Activated T-cell treated with anti-CD3 and anti-CD28 coated beads for 24 hours (primary cell): ENCODE results near the gene DLX2.

ENCODE experiments used
- DNase-seq: peaks from one replicate; pipeline ENCODE4 v3.0.0-alpha.2; 2020; ENCODE audit warnings: low read depth

DLX2 gene

DNA sequence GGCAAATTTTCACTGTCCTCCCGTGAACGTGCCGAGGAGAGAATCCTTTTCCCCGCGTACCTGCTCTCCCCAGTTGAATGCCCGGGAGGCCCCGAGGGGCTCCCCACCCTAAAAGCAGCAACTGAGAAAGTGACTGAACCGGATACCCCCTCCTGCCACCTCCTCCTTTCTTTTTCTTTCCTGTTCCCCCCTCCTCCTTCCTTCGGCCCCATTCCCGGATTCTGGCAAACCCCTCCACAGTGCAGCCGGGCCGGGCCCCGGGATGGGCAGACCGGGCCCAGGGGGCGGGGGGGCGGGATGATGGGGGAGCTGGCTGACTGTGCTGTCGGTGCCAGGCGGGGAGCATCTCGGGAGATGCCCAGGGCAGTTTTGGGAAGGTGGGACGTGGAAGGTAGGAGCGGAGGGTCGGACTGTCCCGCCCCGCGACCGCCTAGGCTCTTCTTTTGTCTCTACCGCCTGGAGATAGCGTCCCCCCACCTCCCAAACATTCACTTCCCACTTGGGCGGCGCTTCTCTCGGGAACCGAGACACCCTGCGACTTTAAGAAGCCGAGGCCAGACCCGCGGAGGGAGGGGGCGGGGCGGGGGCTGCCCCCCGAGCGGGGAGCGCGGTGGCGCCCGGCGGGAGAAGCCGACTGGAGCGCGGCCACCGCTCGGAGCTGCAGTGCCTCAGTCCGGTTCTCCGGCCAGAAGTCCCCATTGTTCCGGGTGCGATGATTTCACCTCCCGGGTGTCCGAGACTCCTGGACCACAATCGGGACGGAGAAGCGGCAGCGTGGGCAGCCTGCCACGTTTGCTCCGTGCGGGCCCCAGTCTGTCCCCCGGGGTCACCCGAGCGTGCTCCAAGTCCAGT is 8.2 kb downstream of the DLX2 start:
- no peak for DNase-seq

GRCh38 chr2:172093416-172094293 is 9.0 kb downstream of the DLX2 start:
- DNase-seq, result no peak

DNA sequence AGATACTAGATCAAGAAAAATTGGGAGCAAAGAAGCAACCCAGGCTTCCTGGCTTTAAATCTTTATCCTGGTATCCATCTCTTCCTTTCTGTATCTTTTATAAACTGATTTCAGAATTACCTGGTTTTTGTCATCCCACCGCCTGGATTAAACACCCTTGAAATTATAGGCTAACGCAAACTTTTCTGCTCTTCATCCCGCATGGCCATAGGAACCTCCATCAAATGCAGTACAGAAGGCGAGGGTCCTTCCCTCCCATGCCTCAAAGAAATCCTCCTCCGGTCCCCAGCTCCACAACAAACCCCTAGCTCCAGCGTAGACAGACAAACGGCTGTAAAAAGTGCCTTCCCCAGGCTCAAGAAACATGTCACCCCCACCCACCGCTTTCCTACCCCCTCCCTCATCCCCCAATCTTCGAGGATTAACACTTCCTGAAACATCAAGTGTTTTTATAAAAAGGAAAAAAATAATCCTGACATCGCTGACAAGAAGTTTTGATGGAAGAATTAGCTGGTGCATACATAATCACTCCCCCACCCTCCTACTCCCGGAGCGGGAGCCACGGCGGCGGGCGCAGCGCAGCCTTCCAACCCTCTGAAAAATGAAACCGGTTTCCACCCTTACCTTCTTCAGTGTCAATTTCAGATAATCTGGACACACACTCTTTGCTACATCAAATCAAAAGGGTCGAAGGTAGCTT is 9.8 kb downstream of the DLX2 start:
- DNase-seq, result no peak

- no peak for DNase-seq
Measured at GRCh38 chr2:172091761-172092566, 10.7 kb downstream of the DLX2 start.

DNA sequence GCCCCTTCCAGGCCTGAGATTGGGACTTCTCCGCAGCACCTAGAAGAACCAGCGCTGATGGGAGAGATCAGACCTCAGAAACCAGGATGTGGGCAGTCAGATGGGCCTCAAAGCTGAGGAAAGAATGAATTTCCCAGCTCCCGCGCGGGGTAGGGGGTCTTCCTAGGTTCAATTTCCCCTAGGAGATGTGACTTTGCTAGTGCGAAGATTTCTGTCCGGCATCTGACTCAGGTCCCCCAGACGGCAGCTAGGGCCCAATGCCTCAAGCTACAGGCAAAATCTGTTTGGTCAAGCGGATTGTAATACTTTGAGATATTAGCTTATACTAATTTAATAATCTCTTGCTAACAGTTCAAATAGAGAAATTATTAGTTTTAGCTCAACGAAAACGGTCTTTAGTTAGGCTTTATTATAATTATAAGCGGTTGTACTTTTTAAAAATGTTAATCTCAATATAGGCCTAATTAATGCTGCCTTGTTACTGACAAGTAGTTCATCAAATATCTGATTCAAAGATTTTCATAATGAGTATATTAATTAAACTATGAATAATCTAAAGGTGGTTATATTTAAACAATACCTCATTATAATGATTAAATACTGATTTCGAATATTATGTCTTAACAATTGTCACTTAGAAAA is 11.6 kb downstream of the DLX2 start:
- no peak for DNase-seq

- DNase-seq, result no peak
Measured at GRCh38 chr2:172090044-172090961, 12.4 kb downstream of the DLX2 start.

DNA sequence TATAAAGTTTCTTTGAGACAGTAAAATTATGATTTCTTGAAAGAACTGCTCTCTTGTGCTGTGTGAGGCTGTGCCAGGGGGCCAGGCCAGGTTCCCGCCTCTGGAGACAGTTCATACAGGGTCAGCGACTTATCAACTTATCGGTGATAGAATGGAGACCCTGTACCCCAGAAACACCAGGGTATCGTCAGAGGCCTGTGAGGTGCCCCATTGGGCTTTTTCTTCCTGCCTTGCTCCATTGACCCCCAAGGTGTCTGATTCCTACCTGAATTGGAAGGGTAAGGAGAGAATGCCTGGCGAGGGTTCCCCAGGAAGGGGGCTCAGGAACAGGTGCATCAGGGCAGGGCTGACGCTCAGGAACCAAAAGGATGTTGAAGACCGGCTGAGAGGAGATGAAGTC is 13.1 kb downstream of the DLX2 start:
- DNase-seq, result no peak

DNA sequence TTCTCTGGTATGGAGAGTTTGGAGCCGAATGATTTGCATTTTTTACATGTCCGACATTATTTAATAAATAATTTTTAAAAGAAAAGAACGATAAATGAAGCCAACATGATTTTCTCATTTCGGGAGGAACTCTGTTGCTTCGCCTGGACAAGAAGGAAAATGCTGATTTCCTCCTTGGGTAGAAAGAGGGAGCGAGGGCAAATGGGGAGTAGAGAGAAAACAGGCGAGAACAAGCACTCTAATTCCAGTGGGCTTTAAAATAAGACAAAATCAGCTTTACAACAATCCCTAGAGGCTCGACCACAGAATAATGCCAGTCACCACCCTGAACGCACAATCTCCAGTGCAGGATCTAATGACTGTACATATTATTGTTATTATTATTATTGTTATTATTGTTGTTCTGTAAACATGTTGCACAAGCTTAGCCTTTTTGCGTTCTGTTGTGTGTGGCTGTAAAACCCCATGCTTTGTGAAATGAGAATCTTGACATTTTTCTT is 13.6 kb downstream of the DLX2 start:
- DNase-seq, result no peak

GRCh38 chr2:172088245-172089004 is 14.3 kb downstream of the DLX2 start:
- DNase-seq, result no peak

DNA sequence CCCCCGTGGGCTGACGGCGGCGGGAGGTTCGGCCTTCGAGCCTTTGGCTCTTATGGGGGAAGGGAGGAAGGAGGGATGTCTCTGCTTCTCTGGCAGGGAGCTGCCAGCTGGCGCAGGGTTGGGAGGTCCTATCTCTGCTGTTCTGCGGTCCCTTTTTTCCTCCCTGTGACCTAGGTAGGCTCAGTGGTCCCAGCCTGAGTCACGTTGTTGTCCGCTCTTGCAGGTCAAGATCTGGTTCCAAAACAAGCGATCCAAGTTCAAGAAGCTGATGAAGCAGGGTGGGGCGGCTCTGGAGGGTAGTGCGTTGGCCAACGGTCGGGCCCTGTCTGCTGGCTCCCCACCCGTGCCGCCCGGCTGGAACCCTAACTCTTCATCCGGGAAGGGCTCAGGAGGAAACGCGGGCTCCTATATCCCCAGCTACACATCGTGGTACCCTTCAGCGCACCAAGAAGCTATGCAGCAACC is 14.9 kb downstream of the DLX2 start:
- DNase-seq, result no peak

DNA sequence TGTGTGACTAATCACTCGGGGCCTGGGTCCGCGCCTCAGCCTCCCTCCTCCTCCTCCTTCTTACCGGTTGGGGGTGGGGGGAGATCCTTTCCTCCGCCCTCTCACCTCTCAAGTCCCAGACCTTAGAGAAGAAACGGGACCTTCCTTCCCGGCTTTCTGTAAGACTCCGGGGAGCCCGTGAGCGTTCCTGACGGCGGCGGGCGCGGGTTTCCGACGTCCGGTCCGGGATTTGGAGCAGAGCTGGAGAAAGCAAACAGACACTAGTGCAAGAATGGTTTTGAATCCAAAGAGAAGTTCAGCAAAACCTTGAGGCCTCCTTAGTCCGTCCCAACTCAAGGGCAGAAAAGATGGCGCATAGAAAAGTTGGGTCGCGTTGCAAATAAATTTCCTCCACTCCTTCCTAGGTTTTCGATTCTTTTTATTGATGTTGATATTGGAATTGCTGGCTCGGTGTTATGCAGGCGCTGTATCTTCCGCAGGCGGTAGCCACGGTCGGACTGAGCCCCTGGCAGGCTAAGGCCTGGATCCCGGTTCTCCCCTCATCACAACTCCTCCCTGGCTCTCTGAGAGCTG is 15.4 kb downstream of the DLX2 start:
- no peak for DNase-seq

- no peak for DNase-seq
Measured at GRCh38 chr2:172086241-172087206, 16.2 kb downstream of the DLX2 start.

DNA sequence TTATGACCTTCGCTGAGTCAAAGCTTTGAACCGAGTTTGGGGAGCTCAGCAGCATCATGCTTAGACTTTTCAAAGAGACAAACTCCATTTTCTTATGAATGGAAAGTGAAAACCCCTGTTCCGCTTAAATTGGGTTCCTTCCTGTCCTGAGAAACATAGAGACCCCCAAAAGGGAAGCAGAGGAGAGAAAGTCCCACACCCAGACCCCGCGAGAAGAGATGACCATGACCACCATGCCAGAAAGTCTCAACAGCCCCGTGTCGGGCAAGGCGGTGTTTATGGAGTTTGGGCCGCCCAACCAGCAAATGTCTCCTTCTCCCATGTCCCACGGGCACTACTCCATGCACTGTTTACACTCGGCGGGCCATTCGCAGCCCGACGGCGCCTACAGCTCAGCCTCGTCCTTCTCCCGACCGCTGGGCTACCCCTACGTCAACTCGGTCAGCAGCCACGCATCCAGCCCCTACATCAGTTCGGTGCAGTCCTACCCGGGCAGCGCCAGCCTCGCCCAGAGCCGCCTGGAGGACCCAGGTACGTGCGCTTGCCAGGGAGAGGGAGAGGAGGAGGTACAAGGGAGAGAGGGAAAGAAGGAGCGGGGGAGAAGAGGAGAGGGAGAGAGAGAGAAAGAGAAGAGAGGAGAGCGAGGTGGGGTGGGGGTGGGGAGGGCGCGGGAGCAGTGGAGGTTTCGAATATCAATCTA is 17.1 kb downstream of the DLX2 start, which contains the start of gene DLX1:
Gene DLX1 (plus strand): TSS at position 48 of the 700 bp plus-strand sequence. CDS start 171 bp downstream, at position 219.
- no peak for DNase-seq

DNA sequence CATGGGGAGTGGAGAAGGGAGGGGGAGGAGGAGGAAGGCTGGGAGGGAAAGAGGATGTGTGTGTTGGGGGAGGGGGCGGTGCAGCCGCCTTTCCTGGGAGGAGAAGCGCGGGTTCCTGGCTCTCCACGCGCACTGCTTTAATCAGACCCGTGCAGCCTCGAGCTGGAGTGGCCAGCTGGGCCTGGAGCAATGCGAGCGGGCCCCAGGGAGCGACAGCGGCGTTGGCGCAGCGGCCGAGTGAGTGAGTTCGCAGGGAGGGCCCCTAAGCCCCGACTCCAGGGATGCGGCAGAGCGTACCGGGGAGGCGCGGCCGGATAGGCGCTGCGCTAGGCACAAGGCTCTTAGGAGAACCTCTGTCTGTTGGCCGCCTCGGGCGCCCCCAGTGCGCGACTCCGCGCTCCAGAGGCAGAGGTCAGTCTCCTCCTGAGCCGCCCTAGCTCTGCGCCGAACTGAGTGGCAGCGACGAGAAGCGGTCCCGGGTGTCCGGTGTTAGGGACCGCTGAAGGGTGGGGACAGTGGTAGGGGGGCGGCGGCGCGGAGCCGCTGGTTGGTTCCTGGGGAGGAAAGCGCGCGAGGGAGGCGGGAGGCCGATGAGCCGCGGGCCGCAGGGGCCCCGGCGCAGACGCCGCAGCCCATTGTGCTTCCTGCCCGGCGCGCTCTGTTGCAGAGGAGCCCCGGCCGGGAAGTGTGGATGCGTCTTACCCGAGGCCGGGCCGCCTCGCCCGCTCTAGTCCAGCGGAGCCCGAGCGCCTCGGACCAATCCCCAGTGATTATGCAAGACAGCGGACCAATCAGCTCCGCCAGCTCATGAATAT is 17.8 kb downstream of the DLX2 start:
- DNase-seq, result peak; percentile 47

DNA sequence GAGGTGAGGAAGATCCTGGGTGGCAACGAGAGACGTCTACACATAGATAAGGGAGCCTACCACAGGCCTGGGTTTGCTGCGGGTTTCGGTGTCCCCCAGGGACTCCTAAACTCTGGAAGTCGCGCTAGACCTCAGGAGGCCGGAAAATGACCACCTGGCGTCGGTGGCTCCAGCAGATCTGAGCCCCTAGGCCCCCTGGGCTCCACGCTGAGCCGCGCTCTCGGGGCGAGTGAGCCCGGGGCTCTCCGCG is 18.4 kb downstream of the DLX2 start:
- DNase-seq, result no peak
